ENCODE data around the gene MIEF1. TPM values are rescaled to one million over a fixed set of nuclear protein-coding genes. Genes with fewer than 3 reads are reported as not detected.

The MIEF1 gene
- total and polyA plus RNA-seq, 2 donors (not counting 1 experiment from before 2014, with no cell fraction given) = 9.8 to 37.2 TPM

DNA sequence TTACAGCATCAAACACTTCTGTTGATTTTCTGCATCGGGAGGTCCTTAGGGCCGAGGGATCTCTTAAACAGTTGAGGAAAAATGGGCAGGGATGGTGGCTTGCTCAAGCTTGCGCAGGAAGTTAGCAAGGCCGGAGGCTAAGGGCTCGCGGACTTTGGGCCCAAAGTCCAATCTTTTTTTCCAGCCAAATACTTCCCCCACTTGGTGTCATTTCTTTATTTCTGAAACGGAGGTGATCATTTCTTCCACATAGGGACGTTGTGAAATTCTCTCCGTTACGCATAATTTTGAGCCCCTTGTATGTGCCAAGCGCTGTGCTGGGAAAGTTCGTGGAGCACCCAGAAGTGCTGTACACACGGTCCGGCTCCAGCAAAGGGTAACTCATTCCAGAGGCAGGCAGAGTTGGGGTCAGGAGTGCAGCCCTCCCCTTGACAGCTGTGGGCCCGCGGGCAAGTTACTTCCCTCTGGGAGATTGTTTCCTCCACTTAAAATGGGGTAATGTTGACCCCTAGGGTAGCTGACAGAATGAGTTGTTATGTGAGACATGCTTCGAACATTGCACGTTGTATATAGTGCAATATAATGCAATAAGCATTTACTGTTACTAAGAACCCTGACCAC lies 809 bp downstream of the MIEF1 start:
- no peak for ATAC-seq (ENCODE audit: low read depth)
- TF ChIP-seq EZH2 (IDR thresholded peaks at IDR 0.05; ENCODE audit: borderline replicate concordance, insufficient read depth, low read depth, low read length, poor library complexity, severe bottlenecking) (no peak), CTCF (IDR thresholded peaks at IDR 0.05) (no peak)
- no peaks in the 10 kb centered on the region for H3K9me3 Mint-ChIP-seq (ENCODE audit: insufficient read depth)
- peaks cover 0 to 42% of the 10 kb centered on the region in 2 experiments for H3K36me3 ChIP-seq (replicated peaks in 1 of 2; ENCODE audit: control extremely low read depth in 1 of 2, control insufficient read depth in 1 of 2, extremely low read depth in 1 of 2, insufficient read depth in 2 of 2, low read length in 1 of 2)
- H3K4me1 ChIP-seq (ENCODE audit: control insufficient read depth in 2 of 2, insufficient read depth in 2 of 2, low read length in 2 of 2) = peaks cover 16 to 25% of the 10 kb centered on the region in 2 donors
- H3K9ac ChIP-seq (ENCODE audit: low read length) = peak overlapping the region; percentile 82
- peak overlapping the region; percentile 96 for H3K4me3 Mint-ChIP-seq
- no peak for DNase-seq
- no peaks in the 10 kb centered on the region for H3K9me3 ChIP-seq (ENCODE audit: control extremely low read depth in 1 of 3, control insufficient read depth in 2 of 3, insufficient read depth in 1 of 3, low read length in 2 of 3)
- POLR2A ChIA-PET = interaction anchor here (0.6 to 2.1 kb wide), 5 partner anchors 13 to 549 kb away, joined by 5 to 27 read pairs (median 6); partner anchors contain the start of gene ATF4
- CTCF ChIA-PET = interaction anchor here (1.0 to 6.0 kb wide), 7 partner anchors 13 to 522 kb away, joined by 3 to 43 read pairs (median 8); partner anchors contain the start of genes ATF4 and TAB1
- no peaks in the 10 kb centered on the region for H3K27me3 ChIP-seq (replicated peaks in 1 of 4; ENCODE audit: control extremely low read depth in 1 of 4, control insufficient read depth in 3 of 4, insufficient read depth in 4 of 4, low read length in 3 of 4)
- H4K20me1 ChIP-seq (ENCODE audit: control insufficient read depth, insufficient read depth, low read length, poor library complexity, severe bottlenecking) = peaks cover 31% of the 10 kb centered on the region
- peaks cover 49% of the 10 kb centered on the region for H3K79me2 ChIP-seq (ENCODE audit: control insufficient read depth, insufficient read depth, low read length)
- peak overlapping the region; percentile 83 for H3K27ac Mint-ChIP-seq
- peak overlapping the region in 1 of 2 donors; percentile 74 for H3K27ac ChIP-seq (ENCODE audit: low read length in 2 of 2)
- no peaks in the 10 kb centered on the region for H3K27me3 Mint-ChIP-seq
- intact Hi-C loops (cut with micrococcal nuclease) = loop anchor here (1.0 to 2.0 kb wide), 4 partner anchors 17 to 104 kb away; partner anchors contain the start of genes ATF4, RPS19BP1 and TAB1
- peak overlapping the region; percentile 91 for H3K4me2 ChIP-seq (replicated peaks; ENCODE audit: low read depth, low read length, poor library complexity, severe bottlenecking)
- H3K4me3 ChIP-seq (ENCODE audit: control extremely low read depth in 1 of 5, extremely low read depth in 1 of 5, insufficient read depth in 1 of 5, low read depth in 2 of 5, low read length in 4 of 5) = peak overlapping the region; percentile 48 to 85 (median 83)
- H2AFZ ChIP-seq (ENCODE audit: insufficient read depth, low read depth, low read length, poor library complexity, severe bottlenecking) = peak overlapping the region; percentile 93
- 9% methylated on average over 10 of the region's 18 CpGs for WGBS (ENCODE audit: insufficient coverage)
- peaks cover 37% of the 10 kb centered on the region for H3K4me1 Mint-ChIP-seq

- H3K27me3 Mint-ChIP-seq = no peaks in the 10 kb centered on the region
- intact Hi-C loops (cut with micrococcal nuclease) = loop anchor here (2.0 kb wide), 1 partner anchor 57 kb away; no protein-coding TSS in a partner anchor
- ChIA-PET CTCF (interaction anchor here (3.0 to 6.0 kb wide), 2 partner anchors 12 to 521 kb away, joined by 13 to 43 read pairs; no protein-coding TSS in a partner anchor), POLR2A (interaction anchor here (0.6 to 2.1 kb wide), 3 partner anchors 16 to 548 kb away, joined by 5 to 27 read pairs (median 6); partner anchors contain the start of gene ATF4)
- no peaks in the 10 kb centered on the region for H3K9me3 Mint-ChIP-seq (ENCODE audit: insufficient read depth)
- Histone ChIP-seq H2AFZ (ENCODE audit: insufficient read depth, low read depth, low read length, poor library complexity, severe bottlenecking) (no peak overlapping the region), H3K36me3 (replicated peaks in 1 of 2; ENCODE audit: control extremely low read depth in 1 of 2, control insufficient read depth in 1 of 2, extremely low read depth in 1 of 2, insufficient read depth in 2 of 2, low read length in 1 of 2) (peaks cover 0 to 48% of the 10 kb centered on the region in 2 experiments), H3K79me2 (ENCODE audit: control insufficient read depth, insufficient read depth, low read length) (peaks cover 57% of the 10 kb centered on the region), H3K4me2 (replicated peaks; ENCODE audit: low read depth, low read length, poor library complexity, severe bottlenecking) (peak overlapping the region; percentile 91), H3K9me3 (ENCODE audit: control extremely low read depth in 1 of 3, control insufficient read depth in 2 of 3, insufficient read depth in 1 of 3, low read length in 2 of 3) (no peaks in the 10 kb centered on the region), H4K20me1 (ENCODE audit: control insufficient read depth, insufficient read depth, low read length, poor library complexity, severe bottlenecking) (peaks cover 38% of the 10 kb centered on the region), H3K4me3 (ENCODE audit: control extremely low read depth in 1 of 5, extremely low read depth in 1 of 5, insufficient read depth in 1 of 5, low read depth in 2 of 5, low read length in 4 of 5) (peak overlapping the region in 3 of 5 experiments; percentile 79 to 84 (median 83)), H3K27me3 (replicated peaks in 1 of 4; ENCODE audit: control extremely low read depth in 1 of 4, control insufficient read depth in 3 of 4, insufficient read depth in 4 of 4, low read length in 3 of 4) (no peaks in the 10 kb centered on the region), H3K9ac (ENCODE audit: low read length) (peak overlapping the region; percentile 82), H3K4me1 (ENCODE audit: control insufficient read depth in 2 of 2, insufficient read depth in 2 of 2, low read length in 2 of 2) (peaks cover 16 to 25% of the 10 kb centered on the region in 2 donors), H3K27ac (ENCODE audit: low read length in 2 of 2) (no peak overlapping the region)
- peaks cover 40% of the 10 kb centered on the region for H3K4me1 Mint-ChIP-seq
- no peak overlapping the region for H3K27ac Mint-ChIP-seq
- DNase-seq (no peak), ATAC-seq (ENCODE audit: low read depth) (no peak)
- H3K4me3 Mint-ChIP-seq = peak overlapping the region; percentile 96
- 78% methylated on average over 1 of the region's 6 CpGs for WGBS (ENCODE audit: insufficient coverage)
- TF ChIP-seq EZH2 (IDR thresholded peaks at IDR 0.05; ENCODE audit: borderline replicate concordance, insufficient read depth, low read depth, low read length, poor library complexity, severe bottlenecking) (no peak), CTCF (IDR thresholded peaks at IDR 0.05) (no peak)
Observed at GRCh38 chr22:39503630-39504029, 1.5 kb downstream of the MIEF1 start.

All from B cell (primary cell).